ENCODE measurements around the gene RXRA. TPM values are rescaled to one million over a fixed set of nuclear protein-coding genes. Genes with fewer than 3 reads are reported as not detected.

The RXRA gene
- total RNA-seq, 1 donor from 2014 or later, result 66.9 TPM

GRCh38 chr9:134393582-134394280 is 67.5 kb downstream of the RXRA start:
- Mint-ChIP-seq H3K9me3 (no peaks in the 10 kb centered on the region), H3K36me3 (no peaks in the 10 kb centered on the region), H3K27ac (peak overlapping the region; percentile 59), H3K4me1 (ENCODE audit: unreplicated experiment) (no peaks in the 10 kb centered on the region), H3K27me3 (no peaks in the 10 kb centered on the region), H3K4me3 (no peak overlapping the region)
- no peak for DNase-seq (ENCODE audit: extremely low spot score, unreplicated experiment)
- no peak for TF ChIP-seq CTCF (conservative IDR thresholded peaks at IDR 0.05)

- no peaks in the 10 kb centered on the region for H3K4me1 Mint-ChIP-seq (ENCODE audit: unreplicated experiment)
- H3K4me3 Mint-ChIP-seq, result no peak overlapping the region
- TF ChIP-seq CTCF (conservative IDR thresholded peaks at IDR 0.05), result no peak
- no peaks in the 10 kb centered on the region for H3K36me3 Mint-ChIP-seq
- H3K27ac Mint-ChIP-seq, result no peak overlapping the region
- no peaks in the 10 kb centered on the region for H3K9me3 Mint-ChIP-seq
- DNase-seq (ENCODE audit: extremely low spot score, unreplicated experiment), result no peak
- H3K27me3 Mint-ChIP-seq, result no peaks in the 10 kb centered on the region
Measured at GRCh38 chr9:134395002-134395517, 68.8 kb downstream of the RXRA start.

GRCh38 chr9:134395737-134396257 is 69.5 kb downstream of the RXRA start:
- Mint-ChIP-seq H3K27me3 (no peaks in the 10 kb centered on the region), H3K9me3 (no peaks in the 10 kb centered on the region), H3K4me3 (no peak overlapping the region), H3K4me1 (ENCODE audit: unreplicated experiment) (no peaks in the 10 kb centered on the region), H3K27ac (no peak overlapping the region), H3K36me3 (no peaks in the 10 kb centered on the region)
- no peak for TF ChIP-seq CTCF (conservative IDR thresholded peaks at IDR 0.05)
- no peak for DNase-seq (ENCODE audit: extremely low spot score, unreplicated experiment)

- no peak overlapping the region for H3K4me3 Mint-ChIP-seq
- H3K4me1 Mint-ChIP-seq (ENCODE audit: unreplicated experiment), result no peaks in the 10 kb centered on the region
- no peak for TF ChIP-seq CTCF (conservative IDR thresholded peaks at IDR 0.05)
- H3K9me3 Mint-ChIP-seq, result no peaks in the 10 kb centered on the region
- no peaks in the 10 kb centered on the region for H3K36me3 Mint-ChIP-seq
- H3K27me3 Mint-ChIP-seq, result no peaks in the 10 kb centered on the region
- no peak overlapping the region for H3K27ac Mint-ChIP-seq
- no peak for DNase-seq (ENCODE audit: extremely low spot score, unreplicated experiment)
Measured at GRCh38 chr9:134396258-134396742, 70.0 kb downstream of the RXRA start.

GRCh38 chr9:134396825-134397224 is 70.6 kb downstream of the RXRA start:
- no peak for TF ChIP-seq CTCF (conservative IDR thresholded peaks at IDR 0.05)
- Mint-ChIP-seq H3K9me3 (no peaks in the 10 kb centered on the region), H3K27me3 (no peaks in the 10 kb centered on the region), H3K27ac (no peak overlapping the region), H3K4me3 (no peak overlapping the region), H3K36me3 (no peaks in the 10 kb centered on the region), H3K4me1 (ENCODE audit: unreplicated experiment) (no peaks in the 10 kb centered on the region)
- no peak for DNase-seq (ENCODE audit: extremely low spot score, unreplicated experiment)

Measured in type B pancreatic cell (in vitro differentiated cells).